GM21447 (cell line): ENCODE data around the gene NTM.
"Not testable (repeated sequence)": the region's sequence is repeated elsewhere in the genome, so short reads cannot be mapped to it uniquely, and the experiment has no call there.

ENCODE experiments used
- ATAC-seq: cut with Tn5 transposase; IDR thresholded peaks from one replicate; pipeline ENCODE4 v1.9.1; 2021; ENCODE audit not compliant: unreplicated experiment

NTM gene

GRCh38 chr11:131370090-131370751, at the start of gene NTM:
Gene NTM (plus strand): TSS chr11:131370615.
- ATAC-seq, result no peak

GRCh38 chr11:131324921-131325570, 45.4 kb upstream of the NTM start:
- ATAC-seq, result no peak

- ATAC-seq, result no peak
Measured at GRCh38 chr11:131326829-131327228, 43.6 kb upstream of the NTM start.

- no peak for ATAC-seq
Measured at GRCh38 chr11:131327421-131327820, 43.0 kb upstream of the NTM start.

GRCh38 chr11:131328843-131329242, 41.6 kb upstream of the NTM start:
- no peak for ATAC-seq

GRCh38 chr11:131331010-131331409, 39.4 kb upstream of the NTM start:
- ATAC-seq, result no peak

- ATAC-seq, result no peak
Measured at GRCh38 chr11:131331546-131331945, 38.9 kb upstream of the NTM start.

- ATAC-seq, result no peak
Measured at GRCh38 chr11:131334601-131335000, 35.8 kb upstream of the NTM start.

GRCh38 chr11:131341900-131342299, 28.5 kb upstream of the NTM start:
- not testable (repeated sequence) for ATAC-seq

GRCh38 chr11:131342442-131342841, 28.0 kb upstream of the NTM start:
- not testable (repeated sequence) for ATAC-seq

GRCh38 chr11:131345406-131345805, 25.0 kb upstream of the NTM start:
- ATAC-seq, result no peak

GRCh38 chr11:131349368-131350086, 20.9 kb upstream of the NTM start:
- ATAC-seq, result no peak

GRCh38 chr11:131350872-131351271, 19.5 kb upstream of the NTM start:
- no peak for ATAC-seq

- ATAC-seq, result no peak
Measured at GRCh38 chr11:131351848-131352247, 18.6 kb upstream of the NTM start.

GRCh38 chr11:131353766-131354165, 16.6 kb upstream of the NTM start:
- no peak for ATAC-seq

- ATAC-seq, result no peak
Measured at GRCh38 chr11:131354251-131354701, 16.1 kb upstream of the NTM start.

GRCh38 chr11:131356206-131356605, 14.2 kb upstream of the NTM start:
- no peak for ATAC-seq

GRCh38 chr11:131365329-131365930, 5.0 kb upstream of the NTM start:
- no peak for ATAC-seq

GRCh38 chr11:131370901-131371790, 731 bp downstream of the NTM start:
- no peak for ATAC-seq

GRCh38 chr11:131371791-131372104, 1.3 kb downstream of the NTM start:
- ATAC-seq, result no peak
